K562 (cell line): ENCODE measurements around the gene LZTS2. TPM values are rescaled to one million over a fixed set of nuclear protein-coding genes. Genes with fewer than 3 reads are reported as not detected.
A peak's percentile ranks its signal among the peaks of the same experiment; 100 is the strongest.

Source experiments
- BHLHE40 ChIP-seq: IDR thresholded peaks from 2 replicates; pipeline ENCODE4 v1.6.1; 2011; ENCODE audit warnings: low read length, improper control_type of control experiment
- CC2D1A ChIP-seq: fragments of 450-650 bp; IDR thresholded peaks from 2 replicates; pipeline ENCODE4 v1.6.1; 2017; ENCODE audit warnings: mild to moderate bottlenecking
- HIVEP1 ChIP-seq: fragments of 250-450 bp; sonication (Bioruptor Pico); IDR thresholded peaks from 2 replicates; pipeline ENCODE4 v1.4.0; 2020; ENCODE audit warnings: mild to moderate bottlenecking
- IRF2 ChIP-seq: sonication (generic); formaldehyde crosslinking; IDR thresholded peaks from 2 replicates; pipeline ENCODE4 v1.8.1; 2022; ENCODE audit warnings: mild to moderate bottlenecking, missing genetic modification reagents
- PRMT5 ChIP-seq: sonication (generic); formaldehyde crosslinking; IDR thresholded peaks from 2 replicates; pipeline ENCODE4 v1.5.0; 2020; ENCODE audit warnings: missing genetic modification reagents
- SMARCA4 ChIP-seq: fragments of 450-650 bp; IDR thresholded peaks from 2 replicates; pipeline ENCODE4 v1.6.1; 2016
- SMARCA5 ChIP-seq: fragments of 450-650 bp; IDR thresholded peaks from 2 replicates; pipeline ENCODE4 v1.6.1; 2016
- SP2 ChIP-seq: IDR thresholded peaks from 2 replicates; pipeline ENCODE4 v1.6.1; 2011; ENCODE audit warnings: mild to moderate bottlenecking, low read depth, low read length, moderate library complexity; ENCODE audit not compliant: poor library complexity, severe bottlenecking; ENCODE audit errors: extremely low read depth
- TEAD1 ChIP-seq, 2 experiments: fragments of 450-650 bp in 1 of 2; sonication (generic) in 1 of 2; formaldehyde crosslinking; IDR thresholded peaks; 2 replicates each; pipeline versions ENCODE4 v1.4.0 to v1.8.0; 2020 to 2022; ENCODE audit warnings: mild to moderate bottlenecking in 2 of 2, missing genetic modification reagents in 1 of 2
- YY1 ChIP-seq, 3 experiments: IDR thresholded peaks; 2 replicates each; pipeline ENCODE4 v1.6.1; 2011; ENCODE audit warnings: low read length in 2 of 3, mild to moderate bottlenecking in 2 of 3, moderate library complexity in 2 of 3, borderline replicate concordance in 1 of 3, control low read depth in 1 of 3, low read depth in 1 of 3; ENCODE audit not compliant: insufficient read depth in 3 of 3, insufficient replicate concordance in 2 of 3, control insufficient read depth in 1 of 3, insufficient read length in 1 of 3; ENCODE audit errors: extremely low read depth in 1 of 3
- ZNF3 ChIP-seq: fragments of 250-450 bp; sonication (Bioruptor Pico); IDR thresholded peaks from 2 replicates; pipeline ENCODE4 v1.5.0; 2021; ENCODE audit warnings: mild to moderate bottlenecking, moderate library complexity
- ZNF347 ChIP-seq: fragments of 450-650 bp; formaldehyde crosslinking; IDR thresholded peaks from 2 replicates; pipeline ENCODE4 v1.4.0; 2020; ENCODE audit warnings: low read depth, mild to moderate bottlenecking, moderate library complexity
- ZNF436 ChIP-seq: fragments of 250-450, 450-650 bp; sonication (Bioruptor Pico); formaldehyde crosslinking; IDR thresholded peaks from 2 replicates; pipeline ENCODE4 v1.7.0; 2020; ENCODE audit warnings: mild to moderate bottlenecking
- polyA plus RNA-seq, 8 experiments: library from polyadenylated mRNA; depleted of rRNA in 4 of 8; stranded (reverse) in 5 of 8; unstranded in 3 of 8; fragments of >200 nt; fragmentation: Nextera tagmentation in 2 of 8; fragmentation: Illumina TruSeq in 1 of 8; extraction: Ambion mirVana in 2 of 8; extraction: Trizol in 1 of 8; gene quantifications; 2 replicates each; pipeline versions ENCODE4 v1.2.1 to v1.2.3, GENCODE V29; 2011 to 2014; ENCODE audit warnings: inconsistent platforms in 1 of 8, missing spikeins in 1 of 8
- total RNA-seq, 7 experiments: library from RNA; depleted of rRNA in 6 of 7; stranded (reverse); fragments of >200 nt in 6 of 7; fragmentation: Illumina TruSeq in 2 of 7; extraction: Trizol in 2 of 7; gene quantifications; 2 replicates each; pipeline versions ENCODE4 v1.2.1 to v1.2.3, GENCODE V29; 2011 to 2021; ENCODE audit warnings: low replicate concordance in 1 of 7
- TF ChIP-seq, protein P1 (sequence below): fragments of 250-450 bp; sonication (Bioruptor Pico); IDR thresholded peaks from 2 replicates; pipeline ENCODE4 v1.4.0; 2020; ENCODE audit warnings: mild to moderate bottlenecking, moderate library complexity
- TF ChIP-seq, protein P2 (sequence below): fragments of 250-450 bp; sonication (Bioruptor Pico); IDR thresholded peaks from 2 replicates; pipeline ENCODE4 v1.6.1; 2021; ENCODE audit warnings: mild to moderate bottlenecking
- TF ChIP-seq, protein P3 (sequence below): fragments of 150-350 bp; IDR thresholded peaks from 2 replicates; pipeline ENCODE4 v1.6.1; 2014; ENCODE audit warnings: low read depth, mild to moderate bottlenecking, low read length, borderline replicate concordance
- TF ChIP-seq, protein P4 (sequence below): sonication (generic); formaldehyde crosslinking; IDR thresholded peaks from 2 replicates; pipeline ENCODE4 v1.8.0; 2022; ENCODE audit warnings: mild to moderate bottlenecking, missing genetic modification reagents
- TF ChIP-seq, protein P5 (sequence below): sonication (generic); formaldehyde crosslinking; IDR thresholded peaks from 2 replicates; pipeline ENCODE4 v1.8.1; 2022; ENCODE audit warnings: missing genetic modification reagents

The LZTS2 gene
- total and polyA plus RNA-seq, 9 of the 15 experiments (the other 6 are each of a cell fraction or from before 2014, with no cell fraction given): 0.23 to 42.5 (median 14.7) TPM

DNA sequence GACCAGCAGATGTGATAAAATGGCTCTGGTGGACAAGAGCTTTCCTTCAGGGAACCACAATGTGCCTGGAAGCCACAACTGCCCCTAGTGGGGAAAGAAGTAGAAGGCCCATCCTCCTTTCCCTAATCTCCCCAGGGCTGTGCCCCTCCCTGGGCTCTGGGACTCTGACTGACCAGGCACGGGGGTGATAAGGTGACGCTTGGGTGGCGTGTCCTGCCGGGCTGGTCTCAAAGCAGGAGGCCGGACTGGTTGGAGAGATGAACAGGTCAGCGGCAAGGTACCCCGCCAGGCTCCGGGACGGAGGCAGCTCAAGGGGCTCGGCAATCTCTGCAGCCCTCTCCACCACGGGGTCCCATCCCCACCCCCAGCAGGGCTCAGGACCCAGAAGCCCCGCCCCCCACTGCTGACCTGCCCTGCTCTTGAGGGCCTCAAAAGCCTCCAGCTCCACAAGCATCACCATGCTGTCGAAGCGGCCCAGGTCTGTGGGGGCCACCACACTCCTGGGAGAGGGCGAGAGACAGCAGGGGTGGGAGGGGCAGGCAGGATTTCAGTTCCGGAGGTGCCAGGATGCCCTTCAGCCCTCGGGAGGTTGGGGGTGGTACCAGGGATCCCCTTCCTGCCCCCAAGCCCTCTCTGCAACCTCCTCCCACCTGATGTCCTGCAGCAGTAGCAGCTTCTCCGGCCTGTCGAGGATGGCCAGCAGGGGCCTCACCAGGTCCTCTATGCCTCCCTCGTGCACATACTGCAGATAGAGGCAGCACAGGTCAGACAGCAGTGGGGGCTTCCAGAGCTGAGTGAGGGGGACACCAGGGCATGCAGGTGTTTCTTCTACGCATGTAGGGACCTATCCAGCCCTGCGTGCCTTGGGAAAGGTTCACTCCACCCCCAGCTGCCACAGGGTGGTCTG, 12.2 kb downstream of the LZTS2 start (continued):
- TF ChIP-seq, protein P1, sequence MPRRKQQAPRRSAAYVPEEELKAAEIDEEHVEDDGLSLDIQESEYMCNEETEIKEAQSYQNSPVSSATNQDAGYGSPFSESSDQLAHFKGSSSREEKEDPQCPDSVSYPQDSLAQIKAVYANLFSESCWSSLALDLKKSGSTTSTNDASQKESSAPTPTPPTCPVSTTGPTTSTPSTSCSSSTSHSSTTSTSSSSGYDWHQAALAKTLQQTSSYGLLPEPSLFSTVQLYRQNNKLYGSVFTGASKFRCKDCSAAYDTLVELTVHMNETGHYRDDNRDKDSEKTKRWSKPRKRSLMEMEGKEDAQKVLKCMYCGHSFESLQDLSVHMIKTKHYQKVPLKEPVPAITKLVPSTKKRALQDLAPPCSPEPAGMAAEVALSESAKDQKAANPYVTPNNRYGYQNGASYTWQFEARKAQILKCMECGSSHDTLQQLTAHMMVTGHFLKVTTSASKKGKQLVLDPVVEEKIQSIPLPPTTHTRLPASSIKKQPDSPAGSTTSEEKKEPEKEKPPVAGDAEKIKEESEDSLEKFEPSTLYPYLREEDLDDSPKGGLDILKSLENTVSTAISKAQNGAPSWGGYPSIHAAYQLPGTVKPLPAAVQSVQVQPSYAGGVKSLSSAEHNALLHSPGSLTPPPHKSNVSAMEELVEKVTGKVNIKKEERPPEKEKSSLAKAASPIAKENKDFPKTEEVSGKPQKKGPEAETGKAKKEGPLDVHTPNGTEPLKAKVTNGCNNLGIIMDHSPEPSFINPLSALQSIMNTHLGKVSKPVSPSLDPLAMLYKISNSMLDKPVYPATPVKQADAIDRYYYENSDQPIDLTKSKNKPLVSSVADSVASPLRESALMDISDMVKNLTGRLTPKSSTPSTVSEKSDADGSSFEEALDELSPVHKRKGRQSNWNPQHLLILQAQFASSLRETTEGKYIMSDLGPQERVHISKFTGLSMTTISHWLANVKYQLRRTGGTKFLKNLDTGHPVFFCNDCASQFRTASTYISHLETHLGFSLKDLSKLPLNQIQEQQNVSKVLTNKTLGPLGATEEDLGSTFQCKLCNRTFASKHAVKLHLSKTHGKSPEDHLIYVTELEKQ (CRISPR knock-in tag): no peak
- TF ChIP-seq SMARCA4 (0 out of 2 replicates have a peak, but pooled peaks have one; percentile 25), YY1 (IDR thresholded peaks at IDR 0.05; ENCODE audit: borderline replicate concordance in 1 of 3, control insufficient read depth in 1 of 3, extremely low read depth in 1 of 3, insufficient read depth in 3 of 3, insufficient read length in 1 of 3, insufficient replicate concordance in 2 of 3, low read depth in 1 of 3, low read length in 2 of 3) (peak in 1 of 3 experiments; percentile 53), TEAD1 (CRISPR knock-in tag; IDR thresholded peaks at IDR 0.05) (no peak), ZNF347 (CRISPR knock-in tag) (no peak), HIVEP1 (no peak), SP2 (no peak), BHLHE40 (peak; percentile 67), ZNF436 (no peak), SMARCA5 (no peak), CC2D1A (no peak), PRMT5 (CRISPR knock-in tag) (no peak), IRF2 (CRISPR knock-in tag) (no peak), ZNF3 (CRISPR knock-in tag) (no peak)
- TF ChIP-seq, protein P2, sequence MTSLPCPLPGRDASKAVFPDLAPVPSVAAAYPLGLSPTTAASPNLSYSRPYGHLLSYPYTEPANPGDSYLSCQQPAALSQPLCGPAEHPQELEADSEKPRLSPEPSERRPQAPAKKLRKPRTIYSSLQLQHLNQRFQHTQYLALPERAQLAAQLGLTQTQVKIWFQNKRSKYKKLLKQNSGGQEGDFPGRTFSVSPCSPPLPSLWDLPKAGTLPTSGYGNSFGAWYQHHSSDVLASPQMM (CRISPR knock-in tag): no peak
- TF ChIP-seq, protein P3, sequence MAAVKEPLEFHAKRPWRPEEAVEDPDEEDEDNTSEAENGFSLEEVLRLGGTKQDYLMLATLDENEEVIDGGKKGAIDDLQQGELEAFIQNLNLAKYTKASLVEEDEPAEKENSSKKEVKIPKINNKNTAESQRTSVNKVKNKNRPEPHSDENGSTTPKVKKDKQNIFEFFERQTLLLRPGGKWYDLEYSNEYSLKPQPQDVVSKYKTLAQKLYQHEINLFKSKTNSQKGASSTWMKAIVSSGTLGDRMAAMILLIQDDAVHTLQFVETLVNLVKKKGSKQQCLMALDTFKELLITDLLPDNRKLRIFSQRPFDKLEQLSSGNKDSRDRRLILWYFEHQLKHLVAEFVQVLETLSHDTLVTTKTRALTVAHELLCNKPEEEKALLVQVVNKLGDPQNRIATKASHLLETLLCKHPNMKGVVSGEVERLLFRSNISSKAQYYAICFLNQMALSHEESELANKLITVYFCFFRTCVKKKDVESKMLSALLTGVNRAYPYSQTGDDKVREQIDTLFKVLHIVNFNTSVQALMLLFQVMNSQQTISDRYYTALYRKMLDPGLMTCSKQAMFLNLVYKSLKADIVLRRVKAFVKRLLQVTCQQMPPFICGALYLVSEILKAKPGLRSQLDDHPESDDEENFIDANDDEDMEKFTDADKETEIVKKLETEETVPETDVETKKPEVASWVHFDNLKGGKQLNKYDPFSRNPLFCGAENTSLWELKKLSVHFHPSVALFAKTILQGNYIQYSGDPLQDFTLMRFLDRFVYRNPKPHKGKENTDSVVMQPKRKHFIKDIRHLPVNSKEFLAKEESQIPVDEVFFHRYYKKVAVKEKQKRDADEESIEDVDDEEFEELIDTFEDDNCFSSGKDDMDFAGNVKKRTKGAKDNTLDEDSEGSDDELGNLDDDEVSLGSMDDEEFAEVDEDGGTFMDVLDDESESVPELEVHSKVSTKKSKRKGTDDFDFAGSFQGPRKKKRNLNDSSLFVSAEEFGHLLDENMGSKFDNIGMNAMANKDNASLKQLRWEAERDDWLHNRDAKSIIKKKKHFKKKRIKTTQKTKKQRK: no peak
- TF ChIP-seq, protein P4, sequence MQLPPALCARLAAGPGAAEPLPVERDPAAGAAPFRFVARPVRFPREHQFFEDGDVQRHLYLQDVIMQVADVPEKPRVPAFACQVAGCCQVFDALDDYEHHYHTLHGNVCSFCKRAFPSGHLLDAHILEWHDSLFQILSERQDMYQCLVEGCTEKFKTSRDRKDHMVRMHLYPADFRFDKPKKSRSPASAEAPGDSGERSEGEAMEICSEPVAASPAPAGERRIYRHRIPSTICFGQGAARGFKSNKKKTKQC (CRISPR knock-in tag): no peak
- TF ChIP-seq, protein P5, sequence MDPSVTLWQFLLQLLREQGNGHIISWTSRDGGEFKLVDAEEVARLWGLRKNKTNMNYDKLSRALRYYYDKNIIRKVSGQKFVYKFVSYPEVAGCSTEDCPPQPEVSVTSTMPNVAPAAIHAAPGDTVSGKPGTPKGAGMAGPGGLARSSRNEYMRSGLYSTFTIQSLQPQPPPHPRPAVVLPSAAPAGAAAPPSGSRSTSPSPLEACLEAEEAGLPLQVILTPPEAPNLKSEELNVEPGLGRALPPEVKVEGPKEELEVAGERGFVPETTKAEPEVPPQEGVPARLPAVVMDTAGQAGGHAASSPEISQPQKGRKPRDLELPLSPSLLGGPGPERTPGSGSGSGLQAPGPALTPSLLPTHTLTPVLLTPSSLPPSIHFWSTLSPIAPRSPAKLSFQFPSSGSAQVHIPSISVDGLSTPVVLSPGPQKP (CRISPR knock-in tag): no peak
